GM12878 (cell line): ENCODE measurements around the gene SMIM10. TPM values are rescaled to one million over a fixed set of nuclear protein-coding genes. Genes with fewer than 3 reads are reported as not detected.

Source experiments
- ATAC-seq: fragments of 200-7000 bp; cut with Tn5 transposase; 3 replicates; pipeline ENCODE4 v1.9.1; 2020; ENCODE audit warnings: mild to moderate bottlenecking, moderate library complexity
- BruUV-seq: library from RNA; stranded (reverse); fragments of 400-500 nt; replicated peaks from 2 replicates; lab custom pipeline; 2021; lab: Mats Ljungman, UMichigan
- CTCF ChIA-PET: fragments of 300-600 bp; sonication (Branson Sonifier 250); formaldehyde crosslinking; extraction: SDS; loops from one replicate; lab custom pipeline; 2021; ENCODE audit warnings: inconsistent platforms; lab: Yijun Ruan, JAX
- POLR2A ChIA-PET: fragments of 350-600 bp; formaldehyde crosslinking; extraction: SDS; loops from one replicate; lab custom pipeline; 2021; ENCODE audit warnings: inconsistent platforms; lab: Charles Lee
- RAD21 ChIA-PET: fragments of 300-600 bp; sonication (Branson Sonifier 250); formaldehyde crosslinking; loops from one replicate; lab custom pipeline; 2023; ENCODE audit warnings: antibody characterized with exemption; ENCODE audit not compliant: unreplicated experiment; lab: Charles Lee
- SMC1A ChIA-PET: fragments of 300-600 bp; sonication (Branson Sonifier 250); formaldehyde crosslinking; loops from one replicate; lab custom pipeline; 2023; ENCODE audit not compliant: unreplicated experiment, uncharacterized antibody; lab: Charles Lee
- DNase-seq: peaks from one replicate; pipeline ENCODE4 v3.0.0-alpha.2; 2011; ENCODE audit warnings: low read depth, low spot score
- FAIRE-seq: peaks from 3 replicates; lab custom pipeline; 2011; peaks lifted over from hg19 to GRCh38; lab: Jason Lieb, UNC
- H2AFZ ChIP-seq: 2 replicates; pipeline ENCODE4 v1.6.0; 2011; ENCODE audit warnings: low read depth, low read length, control low read depth; ENCODE audit not compliant: control insufficient read depth
- H3K27ac ChIP-seq: 2 replicates; pipeline ENCODE4 v1.5.1; 2011; ENCODE audit warnings: control low read depth; ENCODE audit not compliant: control insufficient read depth, insufficient read depth
- H3K27me3 ChIP-seq, 2 experiments: replicated peaks in 1 of 2; 2 replicates each; pipeline versions ENCODE4 v1.6.0 to v1.6.1; 2011; ENCODE audit warnings: low read length in 1 of 2; ENCODE audit not compliant: control insufficient read depth in 2 of 2, insufficient read depth in 2 of 2
- H3K36me3 ChIP-seq, 2 experiments: 2 replicates each; pipeline ENCODE4 v1.5.1; 2011; ENCODE audit warnings: low read length in 1 of 2; ENCODE audit not compliant: control insufficient read depth in 2 of 2, insufficient read depth in 2 of 2
- H3K4me1 ChIP-seq: 2 replicates; pipeline ENCODE4 v1.6.1; 2011; ENCODE audit warnings: mild to moderate bottlenecking, low read length, moderate library complexity, mixed read lengths; ENCODE audit not compliant: control insufficient read depth, insufficient read depth
- H3K4me2 ChIP-seq: 2 replicates; pipeline ENCODE4 v1.6.0; 2011; ENCODE audit warnings: control low read depth; ENCODE audit not compliant: control insufficient read depth, insufficient read depth
- H3K4me3 ChIP-seq: fragments of 200-600 bp; sonication (generic); 2 replicates; pipeline ENCODE4 v1.5.1; 2016
- H3K79me2 ChIP-seq: 2 replicates; pipeline ENCODE4 v1.6.0; 2011; ENCODE audit warnings: low read length; ENCODE audit not compliant: control insufficient read depth, insufficient read depth
- H3K9ac ChIP-seq: 2 replicates; pipeline ENCODE4 v1.8.0; 2011; ENCODE audit warnings: low read length, control low read depth, mixed read lengths; ENCODE audit not compliant: control insufficient read depth, insufficient read depth
- H3K9me3 ChIP-seq: replicated peaks from 3 replicates; pipeline ENCODE4 v1.5.1; 2011; ENCODE audit warnings: mild to moderate bottlenecking, low read length; ENCODE audit not compliant: control insufficient read depth, insufficient read depth
- H4K20me1 ChIP-seq: 2 replicates; pipeline ENCODE4 v1.6.0; 2011; ENCODE audit not compliant: control insufficient read depth, insufficient read depth
- ATF7 ChIP-seq: fragments of 450-650 bp; IDR thresholded peaks from 2 replicates; pipeline ENCODE4 v1.6.1; 2016; ENCODE audit warnings: low read depth, mild to moderate bottlenecking
- BACH1 ChIP-seq: fragments of 450-650 bp; IDR thresholded peaks from 2 replicates; pipeline ENCODE4 v1.6.1; 2017; ENCODE audit warnings: mild to moderate bottlenecking, borderline replicate concordance
- CEBPB ChIP-seq, 2 experiments: fragments of 150-350 bp in 1 of 2; IDR thresholded peaks; 2 replicates each; pipeline ENCODE4 v1.6.1; 2012 to 2014; ENCODE audit warnings: low read depth in 2 of 2, low read length in 2 of 2, borderline replicate concordance in 1 of 2, inconsistent platforms in 1 of 2
- JUND ChIP-seq: IDR thresholded peaks from 2 replicates; pipeline ENCODE4 v1.6.1; 2012; ENCODE audit warnings: low read depth, mild to moderate bottlenecking, low read length, improper control_type of control experiment, moderate library complexity
- MXI1 ChIP-seq: fragments of 150-350 bp; IDR thresholded peaks from 2 replicates; pipeline ENCODE4 v1.6.1; 2011; ENCODE audit warnings: low read depth, mild to moderate bottlenecking, inconsistent platforms, low read length, improper control_type of control experiment
- PAX5 ChIP-seq: IDR thresholded peaks from 2 replicates; pipeline ENCODE4 v1.6.1; 2011; ENCODE audit warnings: low read depth, low read length, borderline replicate concordance
- PAX8 ChIP-seq: fragments of 450-650 bp; IDR thresholded peaks from 2 replicates; pipeline ENCODE4 v1.6.1; 2017; ENCODE audit warnings: mild to moderate bottlenecking, moderate library complexity
- POLR2A ChIP-seq: IDR thresholded peaks from 2 replicates; pipeline ENCODE4 v1.6.1; 2011; ENCODE audit warnings: low read depth, mild to moderate bottlenecking, low read length
- RUNX3 ChIP-seq: IDR thresholded peaks from 2 replicates; pipeline ENCODE4 v1.6.1; 2012; ENCODE audit warnings: low read length, inconsistent platforms
- TCF3 ChIP-seq: IDR thresholded peaks from 2 replicates; pipeline ENCODE4 v1.6.1; 2012; ENCODE audit warnings: low read depth, mild to moderate bottlenecking, low read length, borderline replicate concordance; ENCODE audit not compliant: insufficient read depth
- ZNF207 ChIP-seq: fragments of 450-650 bp; IDR thresholded peaks from 2 replicates; pipeline ENCODE4 v1.6.1; 2014; ENCODE audit warnings: antibody characterized with exemption, mild to moderate bottlenecking, borderline replicate concordance
- ZNF24 ChIP-seq: fragments of 450-650 bp; IDR thresholded peaks from 2 replicates; pipeline ENCODE4 v1.6.1; 2017; ENCODE audit warnings: antibody characterized with exemption, mild to moderate bottlenecking
- WGBS: methylation state at CpG from one replicate; pipeline ENCODE4 v1.1.6; 2016; ENCODE audit warnings: low lambda C conversion rate; ENCODE audit not compliant: insufficient replicate concordance, insufficient coverage; ENCODE audit errors: missing lambda C conversion rate; 5-methylcytosine and 5-hydroxymethylcytosine counted together
- in situ Hi-C: fragments of 300-500 bp; cut with MboI; formaldehyde crosslinking; loops from 9 replicates; pipeline ENCODE4 v1.14.3; 2018; ENCODE audit warnings: mixed read lengths
- intact Hi-C: fragments of 100-400 bp; cut with micrococcal nuclease; formaldehyde crosslinking; loops from one replicate; pipeline ENCODE4 v1.14.2; 2022; ENCODE audit not compliant: unreplicated experiment
- polyA plus RNA-seq, 11 experiments: library from polyadenylated mRNA; depleted of rRNA in 4 of 11; unstranded in 6 of 11; stranded (reverse) in 5 of 11; fragments of >200 nt; fragmentation: Nextera tagmentation in 4 of 11; fragmentation: Illumina TruSeq in 1 of 11; extraction: Ambion mirVana in 4 of 11; extraction: Trizol in 1 of 11; gene quantifications; 1 replicate in 1 of 11; 2 replicates in 10 of 11; pipeline versions ENCODE4 v1.2.1 to v1.2.3, GENCODE V29; 2011 to 2016; ENCODE audit warnings: inconsistent platforms in 2 of 11, missing spikeins in 2 of 11, low read depth in 1 of 11
- total RNA-seq, 4 experiments: library from RNA; depleted of rRNA in 3 of 4; stranded (reverse); fragments of >200 nt in 3 of 4; fragmentation: Illumina TruSeq in 1 of 4; extraction: Trizol in 1 of 4; gene quantifications; 2 replicates each; pipeline versions ENCODE4 v1.2.1 to v1.2.3, GENCODE V29; 2013 to 2021
- TF ChIP-seq, protein P1 (sequence below): IDR thresholded peaks from 2 replicates; pipeline ENCODE4 v1.6.1; 2011; ENCODE audit warnings: mild to moderate bottlenecking, low read depth, low read length, moderate library complexity; ENCODE audit not compliant: insufficient replicate concordance
- TF ChIP-seq, protein P2 (sequence below): IDR thresholded peaks from 2 replicates; pipeline ENCODE4 v1.6.1; 2012; ENCODE audit warnings: low read depth, low read length, improper control_type of control experiment

SMIM10 gene
- total and polyA plus RNA-seq, 10 of the 15 experiments (the other 5 are each of a cell fraction or from before 2014, with no cell fraction given), result 0.04 to 0.16 (median 0.10) TPM; not detected in 6

GRCh38 chrX:134971926-134972325 is 18.9 kb upstream of the SMIM10 start (continued):
- TF ChIP-seq, protein P1, sequence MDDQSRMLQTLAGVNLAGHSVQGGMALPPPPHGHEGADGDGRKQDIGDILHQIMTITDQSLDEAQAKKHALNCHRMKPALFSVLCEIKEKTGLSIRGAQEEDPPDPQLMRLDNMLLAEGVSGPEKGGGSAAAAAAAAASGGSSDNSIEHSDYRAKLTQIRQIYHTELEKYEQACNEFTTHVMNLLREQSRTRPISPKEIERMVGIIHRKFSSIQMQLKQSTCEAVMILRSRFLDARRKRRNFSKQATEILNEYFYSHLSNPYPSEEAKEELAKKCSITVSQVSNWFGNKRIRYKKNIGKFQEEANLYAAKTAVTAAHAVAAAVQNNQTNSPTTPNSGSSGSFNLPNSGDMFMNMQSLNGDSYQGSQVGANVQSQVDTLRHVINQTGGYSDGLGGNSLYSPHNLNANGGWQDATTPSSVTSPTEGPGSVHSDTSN, result no peak
- no peak for TF ChIP-seq ATF7
- no peak for TF ChIP-seq BACH1
- TF ChIP-seq JUND, result no peak
- no peak for TF ChIP-seq CEBPB (IDR thresholded peaks at IDR 0.05; ENCODE audit: borderline replicate concordance in 1 of 2, low read depth in 2 of 2, low read length in 2 of 2)
- TF ChIP-seq PAX8, result no peak
- TF ChIP-seq TCF3, result no peak
- TF ChIP-seq ZNF24, result no peak
- no peak for TF ChIP-seq POLR2A

- SMC1A ChIA-PET, result no interaction called here
- RAD21 ChIA-PET, result no interaction called here
- TF ChIP-seq, protein P2, sequence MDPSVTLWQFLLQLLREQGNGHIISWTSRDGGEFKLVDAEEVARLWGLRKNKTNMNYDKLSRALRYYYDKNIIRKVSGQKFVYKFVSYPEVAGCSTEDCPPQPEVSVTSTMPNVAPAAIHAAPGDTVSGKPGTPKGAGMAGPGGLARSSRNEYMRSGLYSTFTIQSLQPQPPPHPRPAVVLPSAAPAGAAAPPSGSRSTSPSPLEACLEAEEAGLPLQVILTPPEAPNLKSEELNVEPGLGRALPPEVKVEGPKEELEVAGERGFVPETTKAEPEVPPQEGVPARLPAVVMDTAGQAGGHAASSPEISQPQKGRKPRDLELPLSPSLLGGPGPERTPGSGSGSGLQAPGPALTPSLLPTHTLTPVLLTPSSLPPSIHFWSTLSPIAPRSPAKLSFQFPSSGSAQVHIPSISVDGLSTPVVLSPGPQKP, result no peak
- no peak for TF ChIP-seq RUNX3
- no peak for TF ChIP-seq MXI1
- no peak for TF ChIP-seq ZNF207
- TF ChIP-seq PAX5, result no peak
- CTCF ChIA-PET, result no interaction called here
- H3K4me3 ChIP-seq, result no peak overlapping the region
- H3K9me3 ChIP-seq, result no peaks in the 10 kb centered on the region
- H3K9ac ChIP-seq, result no peak overlapping the region
- 27% methylated on average over 1 of the region's 1 CpG for WGBS
- no TSS peak for BruUV-seq
- H3K4me2 ChIP-seq, result no peak overlapping the region
- no peaks in the 10 kb centered on the region for H4K20me1 ChIP-seq
- H3K4me1 ChIP-seq, result no peaks in the 10 kb centered on the region
- H3K27me3 ChIP-seq, result peaks cover 0 to 2% of the 10 kb centered on the region in 2 experiments; a peak in 1 of 4 replicates
- no peak overlapping the region for H3K27ac ChIP-seq
- FAIRE-seq (no peak), DNase-seq (no peak), ATAC-seq (no peak)
- in situ Hi-C loops, result no loop called here
- intact Hi-C loops, result no loop called here
- no peak overlapping the region for H2AFZ ChIP-seq
- POLR2A ChIA-PET, result no interaction called here
- no peaks in the 10 kb centered on the region for H3K36me3 ChIP-seq
- H3K79me2 ChIP-seq, result no peaks in the 10 kb centered on the region
Observed at GRCh38 chrX:134975516-134975915, 15.3 kb upstream of the SMIM10 start.
